H1 (cell line): ENCODE data around the gene PIK3R3. TPM values are rescaled to one million over a fixed set of nuclear protein-coding genes. Genes with fewer than 3 reads are reported as not detected.

Experiments used
- CBX8 ChIP-seq: fragments of 300-800, 300-1000 bp; sonication (generic); IDR thresholded peaks from 2 replicates; pipeline ENCODE4 v1.7.1; 2016; ENCODE audit warnings: low read depth, low read length, borderline replicate concordance
- MAFK ChIP-seq: IDR thresholded peaks from 2 replicates; pipeline ENCODE4 v1.6.1; 2012; ENCODE audit warnings: low read depth, mild to moderate bottlenecking, improper control_type of control experiment, low read length
- POU5F1 ChIP-seq: IDR thresholded peaks from 2 replicates; pipeline ENCODE4 v1.6.1; 2011; ENCODE audit warnings: low read depth, mild to moderate bottlenecking, low read length, moderate library complexity
- SIN3A ChIP-seq, 2 experiments: IDR thresholded peaks in 1 of 2; conservative IDR thresholded peaks in 1 of 2; 2 replicates each; pipeline ENCODE4 v1.6.1; 2011 to 2012; ENCODE audit warnings: low read length in 2 of 2, improper control_type of control experiment in 1 of 2, low read depth in 1 of 2, mild to moderate bottlenecking in 1 of 2
- SP1 ChIP-seq: IDR thresholded peaks from 2 replicates; pipeline ENCODE4 v1.6.1; 2011; ENCODE audit warnings: low read depth, low read length
- TAF7 ChIP-seq: optimal IDR thresholded peaks from 2 replicates; pipeline ENCODE3; 2011; ENCODE audit warnings: low read depth, mild to moderate bottlenecking, inconsistent platforms, low read length, moderate library complexity, borderline replicate concordance
- YY1 ChIP-seq: IDR thresholded peaks from 2 replicates; pipeline ENCODE4 v1.6.1; 2011; ENCODE audit warnings: low read depth, mild to moderate bottlenecking, low read length
- polyA plus RNA-seq, 7 experiments: library from polyadenylated mRNA; depleted of rRNA in 3 of 7; stranded (reverse) in 5 of 7; unstranded in 2 of 7; fragments of >200 nt in 5 of 7; fragments of 200-250 nt in 2 of 7; gene quantifications; 1 replicate in 5 of 7; 2 replicates in 1 of 7; 4 replicates in 1 of 7; pipeline versions ENCODE4 v1.2.1 to v1.2.3, GENCODE V29; 2011 to 2013; ENCODE audit warnings: missing spikeins in 2 of 7, mixed read lengths in 2 of 7
- total RNA-seq: library from RNA; stranded (reverse); fragmentation: NEBNext Ultra II Directional; extraction: Animal tissue kit (Norgen Biotek cat#: 25700); gene quantifications from 2 replicates; pipeline ENCODE4 v1.2.1, GENCODE V29; 2021
- TF ChIP-seq, protein P1 (sequence below), 3 experiments: IDR thresholded peaks; 1 replicate in 2 of 3; 2 replicates in 1 of 3; pipeline versions ENCODE4 v1.5.1 to v1.6.1; 2011; ENCODE audit warnings: low read length in 3 of 3, mild to moderate bottlenecking in 3 of 3, inconsistent platforms in 2 of 3, low read depth in 1 of 3, moderate library complexity in 1 of 3; ENCODE audit not compliant: insufficient read depth in 1 of 3; ENCODE audit errors: control extremely low read depth in 1 of 3

PIK3R3 gene
- total and polyA plus RNA-seq, 2 of the 8 experiments (the other 6 are each of a cell fraction or from before 2014, with no cell fraction given): 5.3 to 13.6 TPM

DNA sequence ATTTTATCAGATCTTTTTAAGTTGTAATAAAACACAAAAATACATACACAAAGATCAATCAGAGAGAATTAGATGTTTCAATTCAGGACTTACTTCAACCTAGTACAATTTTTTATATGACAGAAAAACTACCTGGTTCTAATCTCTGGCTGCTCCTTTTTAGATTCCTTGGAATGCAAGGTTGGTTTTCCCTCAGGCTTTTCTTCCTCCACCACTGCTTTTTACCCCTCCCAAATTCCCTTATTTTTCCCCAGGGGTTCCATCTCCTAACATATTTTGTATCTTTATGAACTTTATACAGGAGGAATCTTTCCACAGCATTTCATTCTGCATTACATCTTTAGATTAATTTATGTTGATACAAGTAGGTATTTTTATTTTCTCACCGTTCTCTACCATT is 33.2 kb downstream of the PIK3R3 start (continued):
- TF ChIP-seq MAFK (no peak), YY1 (no peak), SIN3A (conservative IDR thresholded peaks at IDR 0.05 in 1 of 2, IDR thresholded peaks at IDR 0.05 in 1 of 2; ENCODE audit: low read depth in 1 of 2, low read length in 2 of 2) (no peak), TAF7 (no peak), POU5F1 (no peak), CBX8 (no peak), SP1 (no peak)
- TF ChIP-seq, protein P1, sequence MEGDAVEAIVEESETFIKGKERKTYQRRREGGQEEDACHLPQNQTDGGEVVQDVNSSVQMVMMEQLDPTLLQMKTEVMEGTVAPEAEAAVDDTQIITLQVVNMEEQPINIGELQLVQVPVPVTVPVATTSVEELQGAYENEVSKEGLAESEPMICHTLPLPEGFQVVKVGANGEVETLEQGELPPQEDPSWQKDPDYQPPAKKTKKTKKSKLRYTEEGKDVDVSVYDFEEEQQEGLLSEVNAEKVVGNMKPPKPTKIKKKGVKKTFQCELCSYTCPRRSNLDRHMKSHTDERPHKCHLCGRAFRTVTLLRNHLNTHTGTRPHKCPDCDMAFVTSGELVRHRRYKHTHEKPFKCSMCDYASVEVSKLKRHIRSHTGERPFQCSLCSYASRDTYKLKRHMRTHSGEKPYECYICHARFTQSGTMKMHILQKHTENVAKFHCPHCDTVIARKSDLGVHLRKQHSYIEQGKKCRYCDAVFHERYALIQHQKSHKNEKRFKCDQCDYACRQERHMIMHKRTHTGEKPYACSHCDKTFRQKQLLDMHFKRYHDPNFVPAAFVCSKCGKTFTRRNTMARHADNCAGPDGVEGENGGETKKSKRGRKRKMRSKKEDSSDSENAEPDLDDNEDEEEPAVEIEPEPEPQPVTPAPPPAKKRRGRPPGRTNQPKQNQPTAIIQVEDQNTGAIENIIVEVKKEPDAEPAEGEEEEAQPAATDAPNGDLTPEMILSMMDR (IDR thresholded peaks at IDR 0.05; ENCODE audit: control extremely low read depth in 1 of 3, insufficient read depth in 1 of 3, low read depth in 1 of 3, low read length in 3 of 3): no peak
